Lower leg skin (tissue), 3 donors: ENCODE results near the gene UROC1.

Experiments used
- CTCF ChIP-seq, 3 donors: fragments of 450-650 bp; IDR thresholded peaks; one replicate each; pipeline ENCODE4 v1.5.1; 2016; ENCODE audit warnings: antibody characterized with exemption in 3 of 3, mild to moderate bottlenecking in 3 of 3, moderate library complexity in 2 of 3
- POLR2A ChIP-seq, 2 donors: fragments of 450-650 bp; IDR thresholded peaks; one replicate each; pipeline ENCODE4 v1.6.1; 2016 to 2017; ENCODE audit warnings: antibody characterized with exemption in 2 of 2, mild to moderate bottlenecking in 1 of 2, moderate library complexity in 1 of 2

- TF ChIP-seq CTCF (IDR thresholded peaks at IDR 0.05), result no peak
- no peak for TF ChIP-seq POLR2A (IDR thresholded peaks at IDR 0.05)
Observed at GRCh38 chr3:126527455-126528211, 10.1 kb upstream of the UROC1 start.
